Measurements from ENCODE around the gene HS6ST2. TPM values are rescaled to one million over a fixed set of nuclear protein-coding genes. Genes with fewer than 3 reads are reported as not detected.

HS6ST2 gene
- total RNA-seq, 1 experiment from 2014 or later: not detected

DNA sequence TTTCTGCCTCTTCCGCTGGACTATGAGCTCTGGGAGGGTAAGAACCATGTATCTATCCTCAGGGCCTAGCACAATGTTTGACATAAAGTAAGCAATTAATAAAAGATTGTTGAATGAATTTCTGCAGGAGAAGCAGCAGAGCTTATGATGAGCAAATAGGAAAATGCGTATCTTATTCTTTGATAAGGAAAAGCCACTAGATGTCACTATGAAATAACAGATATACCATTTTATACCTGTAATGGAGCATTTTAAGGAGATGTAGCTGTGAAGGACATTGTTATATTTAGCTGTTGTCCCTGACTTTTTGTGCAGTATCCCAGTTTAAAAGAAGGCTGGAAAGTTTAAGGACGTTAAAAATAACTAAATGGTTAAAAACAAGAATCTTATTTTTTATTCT is 322.3 kb downstream of the HS6ST2 start:
- Histone ChIP-seq H2AFZ (ENCODE audit: low read length) (no peak overlapping the region), H3K27ac (ENCODE audit: low read length) (no peak overlapping the region), H3K4me1 (ENCODE audit: low read length) (no peaks in the 10 kb centered on the region), H3K79me2 (ENCODE audit: low read length) (no peaks in the 10 kb centered on the region), H3K36me3 (ENCODE audit: insufficient read depth, low read length) (no peaks in the 10 kb centered on the region), H4K20me1 (ENCODE audit: insufficient read depth, low read depth, low read length) (no peaks in the 10 kb centered on the region), H3K27me3 (ENCODE audit: low read length) (no peaks in the 10 kb centered on the region), H3K9me3 (ENCODE audit: low read length) (no peaks in the 10 kb centered on the region), H3K9me2 (replicated peaks; ENCODE audit: insufficient read depth, low read length) (no peaks in the 10 kb centered on the region), H3K4me3 (ENCODE audit: low read length) (no peak overlapping the region), H3K9ac (ENCODE audit: low read length) (no peak overlapping the region), H3K4me2 (ENCODE audit: low read depth, low read length, poor library complexity, severe bottlenecking) (no peak overlapping the region)
- DNase-seq: peak; percentile 41

DNA sequence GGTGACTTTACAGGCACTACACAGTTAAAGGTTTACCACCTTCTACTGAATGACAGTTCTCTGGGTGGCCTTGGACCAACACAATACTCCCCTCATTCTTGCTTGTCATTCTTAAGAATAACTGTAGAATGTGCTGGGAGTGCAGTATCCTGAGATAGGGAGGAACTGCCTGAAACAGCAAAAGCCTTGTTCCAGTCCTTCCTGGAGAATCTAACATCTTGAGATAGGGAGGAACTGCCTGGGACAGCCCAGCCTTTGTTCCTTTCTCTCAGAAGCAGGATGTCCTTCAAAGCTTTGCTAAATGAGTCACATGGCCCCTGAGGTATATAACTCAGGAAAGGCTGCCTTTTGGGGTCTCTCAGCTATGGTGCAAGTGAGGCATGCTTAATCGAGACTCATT is 323.9 kb downstream of the HS6ST2 start:
- Histone ChIP-seq H3K4me3 (ENCODE audit: low read length) (no peak overlapping the region), H3K36me3 (ENCODE audit: insufficient read depth, low read length) (no peaks in the 10 kb centered on the region), H3K27ac (ENCODE audit: low read length) (no peak overlapping the region), H3K9me2 (replicated peaks; ENCODE audit: insufficient read depth, low read length) (no peaks in the 10 kb centered on the region), H3K4me2 (ENCODE audit: low read depth, low read length, poor library complexity, severe bottlenecking) (no peak overlapping the region), H3K9ac (ENCODE audit: low read length) (no peak overlapping the region), H3K27me3 (ENCODE audit: low read length) (no peaks in the 10 kb centered on the region), H3K4me1 (ENCODE audit: low read length) (no peaks in the 10 kb centered on the region), H3K79me2 (ENCODE audit: low read length) (no peaks in the 10 kb centered on the region), H2AFZ (ENCODE audit: low read length) (no peak overlapping the region), H3K9me3 (ENCODE audit: low read length) (no peaks in the 10 kb centered on the region), H4K20me1 (ENCODE audit: insufficient read depth, low read depth, low read length) (no peaks in the 10 kb centered on the region)
- DNase-seq: no peak

GRCh38 chrX:132631579-132632232 is 326.7 kb downstream of the HS6ST2 start:
- Histone ChIP-seq H3K27ac (ENCODE audit: low read length) (no peak overlapping the region), H3K36me3 (ENCODE audit: insufficient read depth, low read length) (no peaks in the 10 kb centered on the region), H3K9me3 (ENCODE audit: low read length) (no peaks in the 10 kb centered on the region), H3K4me3 (ENCODE audit: low read length) (no peak overlapping the region), H3K9me2 (replicated peaks; ENCODE audit: insufficient read depth, low read length) (no peaks in the 10 kb centered on the region), H4K20me1 (ENCODE audit: insufficient read depth, low read depth, low read length) (no peaks in the 10 kb centered on the region), H2AFZ (ENCODE audit: low read length) (no peak overlapping the region), H3K9ac (ENCODE audit: low read length) (no peak overlapping the region), H3K4me1 (ENCODE audit: low read length) (no peaks in the 10 kb centered on the region), H3K4me2 (ENCODE audit: low read depth, low read length, poor library complexity, severe bottlenecking) (no peak overlapping the region), H3K27me3 (ENCODE audit: low read length) (no peaks in the 10 kb centered on the region), H3K79me2 (ENCODE audit: low read length) (no peaks in the 10 kb centered on the region)
- peak; percentile 66 for DNase-seq

GRCh38 chrX:132624466-132624865 is 334.0 kb downstream of the HS6ST2 start:
- no peak overlapping the region for H3K9ac ChIP-seq (ENCODE audit: low read length)
- H3K4me1 ChIP-seq (ENCODE audit: low read length): no peaks in the 10 kb centered on the region
- no peaks in the 10 kb centered on the region for H4K20me1 ChIP-seq (ENCODE audit: insufficient read depth, low read depth, low read length)
- no peaks in the 10 kb centered on the region for H3K27me3 ChIP-seq (ENCODE audit: low read length)
- no peaks in the 10 kb centered on the region for H3K79me2 ChIP-seq (ENCODE audit: low read length)
- no peaks in the 10 kb centered on the region for H3K9me3 ChIP-seq (ENCODE audit: low read length)
- no peaks in the 10 kb centered on the region for H3K9me2 ChIP-seq (replicated peaks; ENCODE audit: insufficient read depth, low read length)
- H3K4me2 ChIP-seq (ENCODE audit: low read depth, low read length, poor library complexity, severe bottlenecking): no peak overlapping the region
- H2AFZ ChIP-seq (ENCODE audit: low read length): no peak overlapping the region
- H3K27ac ChIP-seq (ENCODE audit: low read length): no peak overlapping the region
- no peak overlapping the region for H3K4me3 ChIP-seq (ENCODE audit: low read length)
- no peaks in the 10 kb centered on the region for H3K36me3 ChIP-seq (ENCODE audit: insufficient read depth, low read length)
- no peak for DNase-seq

DNA sequence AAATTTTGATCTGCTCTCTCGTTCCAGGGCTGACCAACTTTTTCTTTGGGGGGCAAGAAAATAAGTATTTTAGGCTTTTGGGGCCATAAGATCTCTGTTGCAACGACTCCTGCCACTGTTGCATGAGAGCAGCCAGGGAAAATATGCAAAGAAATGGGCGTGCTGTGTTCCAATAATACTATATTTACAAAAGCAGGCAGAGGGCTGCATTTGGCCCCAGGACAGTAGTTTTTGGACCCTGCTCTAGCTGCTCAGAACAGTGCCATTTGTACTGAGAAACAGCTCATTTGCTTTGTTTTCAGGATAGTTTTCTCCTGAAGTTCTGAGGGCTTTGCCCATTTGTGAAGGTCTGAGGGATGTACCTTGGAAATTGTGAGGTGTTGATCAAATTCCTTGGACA is 334.5 kb downstream of the HS6ST2 start:
- H3K4me2 ChIP-seq (ENCODE audit: low read depth, low read length, poor library complexity, severe bottlenecking): no peak overlapping the region
- no peaks in the 10 kb centered on the region for H3K36me3 ChIP-seq (ENCODE audit: insufficient read depth, low read length)
- H3K9me2 ChIP-seq (replicated peaks; ENCODE audit: insufficient read depth, low read length): no peaks in the 10 kb centered on the region
- H3K9ac ChIP-seq (ENCODE audit: low read length): no peak overlapping the region
- no peak for DNase-seq
- H3K4me1 ChIP-seq (ENCODE audit: low read length): no peaks in the 10 kb centered on the region
- no peaks in the 10 kb centered on the region for H3K27me3 ChIP-seq (ENCODE audit: low read length)
- H3K27ac ChIP-seq (ENCODE audit: low read length): no peak overlapping the region
- H3K4me3 ChIP-seq (ENCODE audit: low read length): no peak overlapping the region
- no peaks in the 10 kb centered on the region for H3K79me2 ChIP-seq (ENCODE audit: low read length)
- H4K20me1 ChIP-seq (ENCODE audit: insufficient read depth, low read depth, low read length): no peaks in the 10 kb centered on the region
- H3K9me3 ChIP-seq (ENCODE audit: low read length): no peaks in the 10 kb centered on the region
- H2AFZ ChIP-seq (ENCODE audit: low read length): no peak overlapping the region

DNA sequence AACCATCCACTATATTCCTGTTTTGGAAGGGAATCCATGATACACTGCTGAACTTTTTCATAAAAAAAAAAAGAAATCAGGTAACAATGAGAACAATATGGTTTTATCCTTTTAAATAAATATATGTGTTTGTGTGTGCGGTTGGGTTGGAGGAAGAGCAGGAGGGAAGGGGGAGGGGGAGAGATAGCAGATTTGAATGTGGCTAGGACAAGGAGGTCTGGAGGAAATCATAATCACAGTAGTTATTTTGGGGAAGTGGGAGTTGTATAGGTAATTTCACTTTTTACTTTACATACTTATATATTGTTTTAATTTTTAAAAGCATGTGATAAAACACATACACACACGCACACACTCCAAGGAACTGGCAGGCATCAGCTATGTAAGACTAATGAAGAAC is 335.1 kb downstream of the HS6ST2 start:
- Histone ChIP-seq H3K9me2 (replicated peaks; ENCODE audit: insufficient read depth, low read length) (no peaks in the 10 kb centered on the region), H4K20me1 (ENCODE audit: insufficient read depth, low read depth, low read length) (no peaks in the 10 kb centered on the region), H3K9me3 (ENCODE audit: low read length) (no peaks in the 10 kb centered on the region), H3K9ac (ENCODE audit: low read length) (no peak overlapping the region), H3K36me3 (ENCODE audit: insufficient read depth, low read length) (no peaks in the 10 kb centered on the region), H3K27me3 (ENCODE audit: low read length) (no peaks in the 10 kb centered on the region), H3K79me2 (ENCODE audit: low read length) (no peaks in the 10 kb centered on the region), H3K4me3 (ENCODE audit: low read length) (no peak overlapping the region), H3K4me1 (ENCODE audit: low read length) (no peaks in the 10 kb centered on the region), H2AFZ (ENCODE audit: low read length) (no peak overlapping the region), H3K27ac (ENCODE audit: low read length) (no peak overlapping the region), H3K4me2 (ENCODE audit: low read depth, low read length, poor library complexity, severe bottlenecking) (no peak overlapping the region)
- no peak for DNase-seq

DNA sequence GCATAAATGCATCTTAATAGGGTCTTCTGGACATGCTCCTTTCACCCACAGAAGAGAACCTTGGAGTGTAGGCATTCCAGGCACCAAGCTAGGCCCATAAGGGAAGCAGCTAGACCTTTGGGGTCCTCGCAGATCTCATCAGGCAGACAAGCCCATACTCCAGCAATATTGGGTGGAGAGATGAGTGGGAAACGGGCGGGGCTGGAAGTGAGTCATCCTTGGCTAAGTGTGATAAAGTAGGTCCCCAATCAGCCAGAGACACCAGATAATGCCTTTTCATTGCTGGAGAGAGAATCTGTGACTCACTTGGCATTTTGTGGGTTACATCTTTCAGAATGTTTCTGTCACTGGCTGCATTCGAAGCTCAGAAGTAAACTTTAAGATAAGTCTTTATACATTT is 336.3 kb downstream of the HS6ST2 start:
- no peak for DNase-seq
- H3K4me2 ChIP-seq (ENCODE audit: low read depth, low read length, poor library complexity, severe bottlenecking): no peak overlapping the region

DNA sequence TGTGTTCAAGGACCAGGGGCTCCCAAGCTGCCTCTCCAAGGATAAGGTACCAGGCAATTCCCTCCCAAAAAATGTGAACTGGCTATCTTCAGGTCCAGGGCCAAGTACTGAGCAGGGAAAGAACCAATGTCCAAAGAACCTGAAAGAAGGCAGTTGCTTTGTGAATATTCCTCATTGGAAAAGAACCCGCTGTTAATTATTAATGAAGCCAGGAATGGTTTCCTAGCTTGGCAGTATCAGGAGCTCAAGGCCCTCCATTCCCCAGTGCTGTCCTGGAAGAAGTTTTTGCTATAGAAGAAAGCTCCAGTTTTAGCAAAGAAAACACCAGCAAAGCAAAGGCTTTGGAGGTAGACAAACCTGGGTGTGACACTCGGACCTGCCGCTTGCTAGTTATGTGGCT is 339.6 kb downstream of the HS6ST2 start:
- Histone ChIP-seq H2AFZ (ENCODE audit: low read length) (no peak overlapping the region), H3K27ac (ENCODE audit: low read length) (no peak overlapping the region), H3K4me1 (ENCODE audit: low read length) (no peaks in the 10 kb centered on the region), H3K9ac (ENCODE audit: low read length) (no peak overlapping the region), H3K36me3 (ENCODE audit: insufficient read depth, low read length) (no peaks in the 10 kb centered on the region), H3K9me2 (replicated peaks; ENCODE audit: insufficient read depth, low read length) (no peaks in the 10 kb centered on the region), H3K9me3 (ENCODE audit: low read length) (no peaks in the 10 kb centered on the region), H3K27me3 (ENCODE audit: low read length) (no peaks in the 10 kb centered on the region), H4K20me1 (ENCODE audit: insufficient read depth, low read depth, low read length) (no peaks in the 10 kb centered on the region), H3K4me3 (ENCODE audit: low read length) (no peak overlapping the region), H3K4me2 (ENCODE audit: low read depth, low read length, poor library complexity, severe bottlenecking) (no peak overlapping the region), H3K79me2 (ENCODE audit: low read length) (no peaks in the 10 kb centered on the region)
- DNase-seq: no peak

More for the DNA sequence above, 336.3 kb downstream of the HS6ST2 start:
- no peak overlapping the region for H3K9ac ChIP-seq (ENCODE audit: low read length)
- H3K4me1 ChIP-seq (ENCODE audit: low read length): no peaks in the 10 kb centered on the region
- no peak overlapping the region for H3K27ac ChIP-seq (ENCODE audit: low read length)
- H2AFZ ChIP-seq (ENCODE audit: low read length): no peak overlapping the region
- H4K20me1 ChIP-seq (ENCODE audit: insufficient read depth, low read depth, low read length): no peaks in the 10 kb centered on the region
- no peaks in the 10 kb centered on the region for H3K79me2 ChIP-seq (ENCODE audit: low read length)
- H3K9me3 ChIP-seq (ENCODE audit: low read length): no peaks in the 10 kb centered on the region
- no peaks in the 10 kb centered on the region for H3K9me2 ChIP-seq (replicated peaks; ENCODE audit: insufficient read depth, low read length)
- H3K27me3 ChIP-seq (ENCODE audit: low read length): no peaks in the 10 kb centered on the region
- H3K36me3 ChIP-seq (ENCODE audit: insufficient read depth, low read length): no peaks in the 10 kb centered on the region
- no peak overlapping the region for H3K4me3 ChIP-seq (ENCODE audit: low read length)
